Gastroesophageal sphincter (tissue), 3 donors: ENCODE measurements around the gene FAM124A.

Experiments
- CTCF ChIP-seq, 4 experiments: fragments of 200-600 bp in 2 of 4; fragments of 450-650 bp in 2 of 4; sonication (generic) in 1 of 4; IDR thresholded peaks; one replicate each; pipeline ENCODE4 v1.5.1; 2017 to 2019; ENCODE audit warnings: antibody characterized with exemption in 4 of 4, mild to moderate bottlenecking in 2 of 4, moderate library complexity in 2 of 4
- POLR2A ChIP-seq, 2 donors: fragments of 450-650 bp; IDR thresholded peaks; one replicate each; pipeline ENCODE4 v1.6.1; 2017; ENCODE audit warnings: antibody characterized with exemption in 2 of 2, mild to moderate bottlenecking in 2 of 2, moderate library complexity in 1 of 2

- TF ChIP-seq CTCF (IDR thresholded peaks at IDR 0.05) (no peak), POLR2A (IDR thresholded peaks at IDR 0.05) (no peak)
Measured at GRCh38 chr13:51191743-51192142, 30.5 kb upstream of the FAM124A start.
